Left lung (tissue), 10 donors: ENCODE results near the gene ZNF581. TPM values are rescaled to one million over a fixed set of nuclear protein-coding genes. Genes with fewer than 3 reads are reported as not detected.

ENCODE experiments used
- ATAC-seq: fragments of 200-7000 bp; cut with Tn5 transposase; one replicate; pipeline ENCODE4 v1.9.1; 2020; ENCODE audit warnings: moderate library complexity
- DNase-seq, 4 donors: peaks; one replicate each; pipeline ENCODE4 v3.0.0-alpha.2; 2013 to 2020
- H3K27ac ChIP-seq, 2 donors: fragments of 200-600 bp; sonication (generic) in 1 of 2; one replicate each; pipeline versions ENCODE4 v1.5.0 to v1.8.0; 2020 to 2021
- H3K27me3 ChIP-seq, 2 donors: fragments of 200-600 bp; sonication (generic) in 1 of 2; one replicate each; pipeline versions ENCODE4 v1.5.0 to v1.8.0; 2020 to 2021
- H3K36me3 ChIP-seq, 2 donors: fragments of 200-600 bp; sonication (generic) in 1 of 2; one replicate each; pipeline versions ENCODE4 v1.5.0 to v1.8.0; 2020 to 2021
- H3K4me1 ChIP-seq, 2 donors: fragments of 200-600 bp; one replicate each; pipeline ENCODE4 v1.8.0; 2021
- H3K4me3 ChIP-seq, 2 donors: fragments of 200-600 bp; sonication (generic) in 1 of 2; one replicate each; pipeline versions ENCODE4 v1.5.0 to v1.8.0; 2020 to 2021; ENCODE audit warnings: mild to moderate bottlenecking in 1 of 2
- H3K9me3 ChIP-seq, 2 donors: fragments of 200-600 bp; sonication (generic) in 1 of 2; one replicate each; pipeline versions ENCODE4 v1.5.0 to v1.8.0; 2020 to 2021
- intact Hi-C, 2 donors: fragments of 100-400 bp; cut with DNase I; formaldehyde crosslinking; loops; one replicate each; pipeline versions ENCODE4 v1.11.2 to v1.14.2; 2022
- polyA plus RNA-seq, 6 donors: library from polyadenylated mRNA; unstranded; fragments of 120-200 nt; gene quantifications; one replicate each; pipeline ENCODE4 v1.2.1, GENCODE V29; 2013; ENCODE audit not compliant: insufficient read length in 6 of 6
- total RNA-seq, 2 donors: library from RNA; stranded (reverse); fragmentation: NEBNext Ultra II Directional; extraction: Animal tissue kit (Norgen Biotek cat#: 25700); gene quantifications; one replicate each; pipeline ENCODE4 v1.2.1, GENCODE V29; 2021
- TF ChIP-seq, protein P1 (sequence below), 2 donors: fragments of 200-600 bp; sonication (generic) in 1 of 2; IDR thresholded peaks; one replicate each; pipeline versions ENCODE4 v1.5.0 to v1.8.0; 2021; ENCODE audit warnings: antibody characterized with exemption in 2 of 2
- donor health status: DM: no; HTN: yes; CAD: no.
- donor health status: DM: no; HTN: no; CAD: no.

Gene ZNF581
- total and polyA plus RNA-seq, 8 donors = 14.5 to 32.3 (median 27.2) TPM

DNA sequence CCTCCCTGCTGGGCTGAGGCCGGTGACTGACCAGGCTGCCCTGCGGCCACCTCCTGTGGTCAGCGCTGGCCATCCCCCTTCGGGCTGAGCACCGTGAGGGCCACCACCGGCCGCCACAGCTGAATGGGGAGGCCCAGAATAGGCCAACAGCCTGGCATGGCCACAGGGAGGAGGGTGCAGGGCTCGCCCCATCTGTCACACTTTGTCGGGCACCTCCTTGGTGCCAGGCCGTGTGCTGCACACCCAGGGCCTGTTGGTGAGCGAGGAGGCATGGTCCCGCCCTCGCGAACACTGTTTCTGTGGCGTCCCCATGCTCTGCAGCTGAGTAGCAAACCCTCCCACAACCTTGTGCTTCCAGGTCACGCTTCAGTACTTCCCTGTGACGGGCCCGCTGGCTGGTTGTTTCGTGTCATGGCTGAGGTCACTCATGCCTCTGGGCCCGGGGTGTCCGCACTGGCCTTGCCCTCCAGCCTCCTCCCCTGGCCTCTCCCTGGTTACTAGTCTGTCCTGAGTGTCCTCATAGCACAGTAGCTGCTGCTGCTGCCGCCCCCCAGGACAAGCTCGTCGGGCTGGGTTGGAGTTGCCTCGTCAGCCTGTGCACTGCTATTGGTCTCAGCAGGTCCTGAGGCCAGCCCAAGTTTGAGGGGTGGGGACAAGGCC is 46.8 kb downstream of the ZNF581 start:
- Histone ChIP-seq H3K36me3 (peaks cover 0 to 100% of the 10 kb centered on the region in 2 donors), H3K4me1 (peaks cover 0 to 6% of the 10 kb centered on the region in 2 donors), H3K4me3 (no peak overlapping the region), H3K27me3 (no peaks in the 10 kb centered on the region), H3K27ac (no peak overlapping the region), H3K9me3 (no peaks in the 10 kb centered on the region)
- DNase-seq (peak in 2 of 4 donors; percentile 26 to 70), ATAC-seq (no peak)
- intact Hi-C loops = no loop called here
- TF ChIP-seq, protein P1, sequence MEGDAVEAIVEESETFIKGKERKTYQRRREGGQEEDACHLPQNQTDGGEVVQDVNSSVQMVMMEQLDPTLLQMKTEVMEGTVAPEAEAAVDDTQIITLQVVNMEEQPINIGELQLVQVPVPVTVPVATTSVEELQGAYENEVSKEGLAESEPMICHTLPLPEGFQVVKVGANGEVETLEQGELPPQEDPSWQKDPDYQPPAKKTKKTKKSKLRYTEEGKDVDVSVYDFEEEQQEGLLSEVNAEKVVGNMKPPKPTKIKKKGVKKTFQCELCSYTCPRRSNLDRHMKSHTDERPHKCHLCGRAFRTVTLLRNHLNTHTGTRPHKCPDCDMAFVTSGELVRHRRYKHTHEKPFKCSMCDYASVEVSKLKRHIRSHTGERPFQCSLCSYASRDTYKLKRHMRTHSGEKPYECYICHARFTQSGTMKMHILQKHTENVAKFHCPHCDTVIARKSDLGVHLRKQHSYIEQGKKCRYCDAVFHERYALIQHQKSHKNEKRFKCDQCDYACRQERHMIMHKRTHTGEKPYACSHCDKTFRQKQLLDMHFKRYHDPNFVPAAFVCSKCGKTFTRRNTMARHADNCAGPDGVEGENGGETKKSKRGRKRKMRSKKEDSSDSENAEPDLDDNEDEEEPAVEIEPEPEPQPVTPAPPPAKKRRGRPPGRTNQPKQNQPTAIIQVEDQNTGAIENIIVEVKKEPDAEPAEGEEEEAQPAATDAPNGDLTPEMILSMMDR (IDR thresholded peaks at IDR 0.05) = no peak

DNA sequence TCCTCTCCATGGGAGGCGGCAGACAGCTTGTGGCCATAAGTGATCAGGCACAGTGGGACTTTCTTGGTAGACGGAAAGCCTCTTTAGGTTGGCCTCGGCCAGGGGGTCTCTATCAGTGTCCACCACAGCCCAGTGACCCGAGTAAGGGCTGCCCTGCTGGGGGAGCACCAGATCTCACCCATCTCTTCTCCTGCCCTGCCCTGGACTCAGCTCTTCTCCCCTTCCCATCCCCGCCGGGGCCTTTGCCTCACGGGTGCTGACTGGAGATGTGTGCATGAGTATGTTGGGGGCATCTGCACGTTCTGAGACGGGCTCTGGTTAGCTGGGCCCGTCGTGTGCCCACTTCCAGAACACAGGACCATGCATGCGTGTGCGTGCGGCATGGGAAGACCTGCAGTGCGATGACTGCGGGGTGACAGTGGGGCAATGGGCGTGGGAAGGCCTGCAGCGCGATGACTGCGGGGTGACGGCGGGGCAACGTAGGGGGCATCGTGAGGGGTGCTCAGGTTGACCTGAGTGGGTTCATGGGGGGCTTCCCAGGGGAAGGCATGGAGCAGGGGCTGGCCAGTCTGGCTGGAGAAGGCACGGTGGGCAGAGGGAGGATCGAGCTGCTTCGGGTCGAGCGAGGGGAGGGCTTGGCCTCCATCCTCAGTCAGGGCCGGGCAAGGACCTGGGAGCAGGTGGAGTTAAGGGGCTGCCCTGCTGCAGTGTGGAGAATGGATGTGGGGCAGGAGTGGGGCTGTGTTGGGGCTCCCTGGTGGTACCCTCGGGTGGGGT is 47.5 kb downstream of the ZNF581 start:
- intact Hi-C loops = no loop called here
- H3K27me3 ChIP-seq = no peaks in the 10 kb centered on the region
- H3K27ac ChIP-seq = no peak overlapping the region
- no peak overlapping the region for H3K4me3 ChIP-seq
- peaks cover 0 to 100% of the 10 kb centered on the region in 2 donors for H3K36me3 ChIP-seq
- no peaks in the 10 kb centered on the region for H3K9me3 ChIP-seq
- DNase-seq (peak in 2 of 4 donors; percentile 21 to 70), ATAC-seq (no peak)
- TF ChIP-seq, protein P1 (IDR thresholded peaks at IDR 0.05) = no peak
- H3K4me1 ChIP-seq = peaks cover 0 to under 1% of the 10 kb centered on the region in 2 donors

DNA sequence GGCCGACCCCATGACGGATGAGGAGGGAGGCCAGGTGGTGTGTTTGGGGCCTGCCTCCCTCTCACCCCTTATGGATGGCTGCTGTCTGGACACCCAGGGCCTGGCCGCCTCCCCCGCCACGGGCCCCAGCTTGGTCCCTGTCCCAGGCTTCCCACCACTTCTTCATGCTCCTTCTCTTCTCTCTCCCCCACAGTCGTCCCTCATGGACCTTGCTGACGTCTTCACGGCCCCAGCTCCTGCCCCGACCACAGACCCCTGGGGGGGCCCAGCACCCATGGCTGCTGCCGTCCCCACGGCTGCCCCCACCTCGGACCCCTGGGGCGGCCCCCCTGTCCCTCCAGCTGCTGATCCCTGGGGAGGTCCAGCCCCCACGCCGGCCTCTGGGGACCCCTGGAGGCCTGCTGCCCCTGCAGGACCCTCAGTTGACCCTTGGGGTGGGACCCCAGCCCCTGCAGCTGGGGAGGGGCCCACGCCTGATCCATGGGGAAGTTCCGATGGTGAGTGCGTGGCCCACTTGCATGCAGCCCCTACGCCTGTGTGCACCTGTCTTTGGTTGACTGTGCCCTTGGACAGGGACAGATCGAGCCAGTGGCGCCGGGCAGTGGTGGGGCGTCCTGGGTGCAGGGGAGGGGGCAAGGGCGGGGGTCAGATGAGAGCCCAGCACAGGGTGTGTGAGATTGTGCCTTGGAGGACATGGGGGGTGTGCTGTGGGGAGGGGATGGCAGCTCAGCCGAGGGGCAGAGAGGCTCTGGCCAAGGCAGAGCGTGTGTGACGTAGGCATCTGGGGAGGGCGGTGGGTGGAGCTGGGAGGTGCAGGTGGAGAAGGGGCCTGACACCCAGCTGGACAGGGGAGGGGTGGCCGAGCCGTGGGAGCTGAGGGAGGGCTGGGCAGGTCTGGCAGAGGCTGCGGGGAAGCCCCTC is 48.4 kb downstream of the ZNF581 start:
- ATAC-seq (no peak), DNase-seq (peak in 2 of 4 donors; percentile 19 to 65)
- Histone ChIP-seq H3K9me3 (no peaks in the 10 kb centered on the region), H3K4me3 (no peak overlapping the region), H3K36me3 (peaks cover 0 to 100% of the 10 kb centered on the region in 2 donors), H3K27ac (no peak overlapping the region), H3K27me3 (no peaks in the 10 kb centered on the region), H3K4me1 (no peaks in the 10 kb centered on the region)
- TF ChIP-seq, protein P1 (IDR thresholded peaks at IDR 0.05) = no peak
- intact Hi-C loops = no loop called here

DNA sequence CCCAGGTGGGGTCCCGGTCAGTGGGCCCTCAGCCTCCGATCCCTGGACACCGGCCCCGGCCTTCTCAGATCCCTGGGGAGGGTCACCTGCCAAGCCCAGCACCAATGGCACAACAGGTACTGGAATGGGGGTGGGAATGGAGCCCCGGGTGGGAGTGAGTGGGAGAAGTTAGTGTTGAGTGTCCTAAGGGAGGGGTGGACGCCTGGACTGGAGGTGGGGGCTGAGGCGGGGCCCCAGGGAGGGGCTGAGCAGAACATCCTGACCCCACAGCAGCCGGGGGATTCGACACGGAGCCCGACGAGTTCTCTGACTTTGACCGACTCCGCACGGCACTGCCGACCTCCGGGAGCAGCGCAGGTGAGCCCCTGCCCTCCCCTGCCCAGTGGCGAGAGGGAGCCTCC is 49.2 kb downstream of the ZNF581 start:
- ATAC-seq (no peak), DNase-seq (peak in 2 of 4 donors; percentile 24 to 72)
- Histone ChIP-seq H3K27ac (no peak overlapping the region), H3K36me3 (peaks cover 0 to 100% of the 10 kb centered on the region in 2 donors), H3K4me3 (no peak overlapping the region), H3K27me3 (no peaks in the 10 kb centered on the region), H3K4me1 (no peaks in the 10 kb centered on the region), H3K9me3 (no peaks in the 10 kb centered on the region)
- TF ChIP-seq, protein P1 (IDR thresholded peaks at IDR 0.05) = no peak
- intact Hi-C loops = no loop called here
